Measurements from ENCODE around the gene MEGF10. TPM values are rescaled to one million over a fixed set of nuclear protein-coding genes. Genes with fewer than 3 reads are reported as not detected.

MEGF10 gene
- total and polyA plus RNA-seq, 7 donors = under 0.01 to 3.6 (median 1.7) TPM; not detected in 1

- peaks cover 0 to under 1% (median 0%) of the 10 kb centered on the region in 3 donors for H3K27me3 ChIP-seq
- no peaks in the 10 kb centered on the region for H3K9me3 ChIP-seq
- no peak overlapping the region for H3K4me3 ChIP-seq
- H3K36me3 ChIP-seq = no peaks in the 10 kb centered on the region
- no peak overlapping the region for H3K27ac ChIP-seq
- no peak for DNase-seq
- 68 to 88% methylated on average over 1 of the region's 1 CpG for WGBS, 2 donors
- no peak for TF ChIP-seq EP300 (IDR thresholded peaks at IDR 0.05)
- H3K4me1 ChIP-seq = no peaks in the 10 kb centered on the region
- intact Hi-C loops (cut with DNase I) = no loop called here
These were observed 208.0 kb downstream of the MEGF10 start for GRCh38 chr5:127498548-127498947.

GRCh38 chr5:127505905-127506304, 215.3 kb downstream of the MEGF10 start:
- H3K27me3 ChIP-seq = no peaks in the 10 kb centered on the region
- no peak overlapping the region for H3K4me3 ChIP-seq
- no peaks in the 10 kb centered on the region for H3K36me3 ChIP-seq
- no peak for DNase-seq
- no peak for TF ChIP-seq POLR2A (IDR thresholded peaks at IDR 0.05)
- TF ChIP-seq CTCF (IDR thresholded peaks at IDR 0.05) = no peak
- no peak for TF ChIP-seq EP300 (IDR thresholded peaks at IDR 0.05)
- TF ChIP-seq POLR2AphosphoS5 (IDR thresholded peaks at IDR 0.05) = no peak
- H3K4me1 ChIP-seq = no peaks in the 10 kb centered on the region
- no peaks in the 10 kb centered on the region for H3K9me3 ChIP-seq
- no peak overlapping the region for H3K27ac ChIP-seq
- intact Hi-C loops (cut with DNase I) = no loop called here
- 85 to 88% methylated on average over 2 of the region's 2 CpGs for WGBS, 2 donors

GRCh38 chr5:127506616-127507015, 216.0 kb downstream of the MEGF10 start:
- Histone ChIP-seq H3K4me1 (no peaks in the 10 kb centered on the region), H3K27ac (no peak overlapping the region), H3K36me3 (no peaks in the 10 kb centered on the region), H3K4me3 (no peak overlapping the region), H3K27me3 (no peaks in the 10 kb centered on the region), H3K9me3 (no peaks in the 10 kb centered on the region)
- TF ChIP-seq POLR2A (IDR thresholded peaks at IDR 0.05) (no peak), POLR2AphosphoS5 (IDR thresholded peaks at IDR 0.05) (no peak), EP300 (IDR thresholded peaks at IDR 0.05) (no peak)
- 84 to 87% methylated on average over 6 of the region's 6 CpGs for WGBS, 2 donors
- intact Hi-C loops (cut with DNase I) = no loop called here
- no peak for DNase-seq

- Histone ChIP-seq H3K27me3 (no peaks in the 10 kb centered on the region), H3K4me1 (no peaks in the 10 kb centered on the region), H3K36me3 (no peaks in the 10 kb centered on the region), H3K4me3 (no peak overlapping the region), H3K9me3 (no peaks in the 10 kb centered on the region), H3K27ac (no peak overlapping the region)
- intact Hi-C loops (cut with DNase I) = no loop called here
- DNase-seq = no peak
- 77 to 91% methylated on average over 2 of the region's 2 CpGs for WGBS, 2 donors
- TF ChIP-seq CTCF (IDR thresholded peaks at IDR 0.05) (no peak), POLR2A (IDR thresholded peaks at IDR 0.05) (no peak), EP300 (IDR thresholded peaks at IDR 0.05) (no peak), POLR2AphosphoS5 (IDR thresholded peaks at IDR 0.05) (no peak)
These were observed 218.2 kb downstream of the MEGF10 start for GRCh38 chr5:127508644-127509373.

Small RNA genes lying within 50 kb of the gene (small RNA-seq; reads per million reads assigned to genes)
- gene AC010424.1 = 0 to 0.06 (median 0) reads per million in 3 donors

Other genes with a start within 250 kb of the MEGF10 start
- gene C5orf63, start 217.3 kb upstream of the MEGF10 start, total RNA-seq = 1 to 10 TPM in 3 of 4 donors, under 1 TPM in 1; 0.55 to 4.1 (median 2.6) TPM
- gene C5orf63, start 217.3 kb upstream of the MEGF10 start, polyA plus RNA-seq = 10 to 100 TPM in 1 of 3 donors, 1 to 10 TPM in 2; 6.4 to 10.9 (median 7.8) TPM
- gene PRRC1, start 226.8 kb downstream of the MEGF10 start, total RNA-seq = 10 to 100 TPM; 19.3 to 30.7 (median 29.2) TPM
- 10 to 100 TPM; 22.4 to 32.1 (median 28.8) TPM for gene PRRC1, start 226.8 kb downstream of the MEGF10 start, polyA plus RNA-seq

Measured in sigmoid colon (tissue), 7 donors.